ENCODE data around the gene SLITRK4. TPM values are rescaled to one million over a fixed set of nuclear protein-coding genes. Genes with fewer than 3 reads are reported as not detected.

SLITRK4 gene
- 0.38 TPM for total RNA-seq
- long read RNA-seq, partial matches to known transcripts: 0 of 1 reads
- long read RNA-seq, other reads (novel, unspliced or antisense): 0 of 1 reads

GRCh38 chrX:143635915-143636314 lies at the start of gene SLITRK4:
SLITRK4 (minus strand) TSS chrX:143636101; CDS start chrX:143631108, 4,993 bp downstream.
- no peak for ATAC-seq (ENCODE audit: poor library complexity)
- DNase-seq: no peak
- intact Hi-C loops (cut with DNase I): no loop called here

- intact Hi-C loops (cut with DNase I): no loop called here
- ATAC-seq (ENCODE audit: poor library complexity) (no peak), DNase-seq (no peak)
Observed at GRCh38 chrX:143683486-143683885, 47.6 kb upstream of the SLITRK4 start.

- DNase-seq (no peak), ATAC-seq (ENCODE audit: poor library complexity) (no peak)
- intact Hi-C loops (cut with DNase I): no loop called here
Observed at GRCh38 chrX:143674926-143675325, 39.0 kb upstream of the SLITRK4 start.

- intact Hi-C loops (cut with DNase I): no loop called here
- DNase-seq (no peak), ATAC-seq (ENCODE audit: poor library complexity) (no peak)
Observed at GRCh38 chrX:143669395-143669794, 33.5 kb upstream of the SLITRK4 start.

GRCh38 chrX:143664302-143664701 lies 28.4 kb upstream of the SLITRK4 start:
- intact Hi-C loops (cut with DNase I): no loop called here
- ATAC-seq (ENCODE audit: poor library complexity) (no peak), DNase-seq (no peak)

- intact Hi-C loops (cut with DNase I): no loop called here
- ATAC-seq (ENCODE audit: poor library complexity) (no peak), DNase-seq (no peak)
Observed at GRCh38 chrX:143663755-143664154, 27.9 kb upstream of the SLITRK4 start.

GRCh38 chrX:143661286-143661685 lies 25.4 kb upstream of the SLITRK4 start:
- ATAC-seq (ENCODE audit: poor library complexity) (no peak), DNase-seq (no peak)
- intact Hi-C loops (cut with DNase I): no loop called here

- ATAC-seq (ENCODE audit: poor library complexity) (no peak), DNase-seq (no peak)
- intact Hi-C loops (cut with DNase I): no loop called here
Observed at GRCh38 chrX:143648705-143649104, 12.8 kb upstream of the SLITRK4 start.

- DNase-seq (no peak), ATAC-seq (ENCODE audit: poor library complexity) (no peak)
- intact Hi-C loops (cut with DNase I): no loop called here
Observed at GRCh38 chrX:143642426-143642825, 6.5 kb upstream of the SLITRK4 start.

- ATAC-seq (ENCODE audit: poor library complexity) (no peak), DNase-seq (no peak)
- intact Hi-C loops (cut with DNase I): no loop called here
Observed at GRCh38 chrX:143636831-143637230, 930 bp upstream of the SLITRK4 start.

- ATAC-seq (ENCODE audit: poor library complexity) (no peak), DNase-seq (peak; percentile 36)
- intact Hi-C loops (cut with DNase I): no loop called here
Observed at GRCh38 chrX:143634663-143635455, 1.0 kb downstream of the SLITRK4 start.

- intact Hi-C loops (cut with DNase I): no loop called here
- DNase-seq (no peak), ATAC-seq (ENCODE audit: poor library complexity) (no peak)
Observed at GRCh38 chrX:143634309-143634662, 1.6 kb downstream of the SLITRK4 start.

- intact Hi-C loops (cut with DNase I): no loop called here
- ATAC-seq (ENCODE audit: poor library complexity) (no peak), DNase-seq (no peak)
Observed at GRCh38 chrX:143633461-143634308, 2.2 kb downstream of the SLITRK4 start.

GRCh38 chrX:143632625-143633410 lies 3.1 kb downstream of the SLITRK4 start:
- intact Hi-C loops (cut with DNase I): no loop called here
- ATAC-seq (ENCODE audit: poor library complexity) (no peak), DNase-seq (no peak)

- no peak for DNase-seq
- intact Hi-C loops (cut with DNase I): no loop called here
- ATAC-seq (ENCODE audit: poor library complexity): no peak
Observed at GRCh38 chrX:143623657-143624056, 12.2 kb downstream of the SLITRK4 start.

GRCh38 chrX:143621276-143621675 lies 14.6 kb downstream of the SLITRK4 start:
- intact Hi-C loops (cut with DNase I): no loop called here
- ATAC-seq (ENCODE audit: poor library complexity) (no peak), DNase-seq (no peak)

GRCh38 chrX:143615851-143616250 lies 20.1 kb downstream of the SLITRK4 start:
- no peak for ATAC-seq (ENCODE audit: poor library complexity)
- intact Hi-C loops (cut with DNase I): no loop called here
- no peak for DNase-seq

- intact Hi-C loops (cut with DNase I): no loop called here
- DNase-seq (no peak), ATAC-seq (ENCODE audit: poor library complexity) (no peak)
Observed at GRCh38 chrX:143601809-143602208, 34.1 kb downstream of the SLITRK4 start.

- no peak for ATAC-seq (ENCODE audit: poor library complexity)
Observed at GRCh38 chrX:143581240-143581639, 54.7 kb downstream of the SLITRK4 start.

More at GRCh38 chrX:143581240-143581639, 54.7 kb downstream of the SLITRK4 start:
- DNase-seq: no peak
- intact Hi-C loops (cut with DNase I): no loop called here
